ENCODE results near the gene ARHGAP30.

The ARHGAP30 gene

DNA sequence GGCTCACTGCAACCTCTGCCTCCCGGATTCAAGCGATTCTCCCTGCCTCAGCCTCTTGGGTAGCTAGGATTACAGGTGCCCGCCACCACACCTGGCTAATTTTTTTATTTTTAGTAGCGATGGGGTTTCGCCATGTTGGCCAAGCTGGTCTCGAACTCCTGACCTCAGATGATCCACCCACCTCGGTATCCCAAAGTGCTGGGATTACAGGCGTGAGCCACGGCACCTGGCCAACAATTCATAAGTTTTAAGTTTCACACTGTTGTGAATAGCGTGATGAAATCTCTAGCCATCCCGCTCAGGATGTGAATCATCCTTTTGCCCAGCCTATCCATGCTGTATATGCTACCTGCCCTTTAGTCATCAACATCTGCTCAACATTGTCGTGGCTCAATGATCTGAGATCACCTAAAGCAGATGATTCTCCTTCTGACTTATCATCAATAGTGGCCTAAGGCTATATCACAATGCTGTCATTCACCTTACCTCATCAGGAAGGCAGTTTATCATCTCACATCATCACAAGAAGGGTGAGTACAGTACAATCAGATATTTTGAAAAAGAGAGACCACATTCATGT, 45.5 kb upstream of the ARHGAP30 start:
- Histone ChIP-seq H4K91ac (ENCODE audit: low read length) (no peak overlapping the region), H3K36me3 (ENCODE audit: control insufficient read depth in 1 of 2, insufficient read depth in 2 of 2, low read depth in 1 of 2, low read length in 2 of 2) (peaks cover 9 to 32% of the 10 kb centered on the region in 2 experiments), H3K18ac (ENCODE audit: low read depth in 1 of 2, low read length in 2 of 2) (no peak overlapping the region), H2BK120ac (ENCODE audit: low read depth, low read length) (no peak overlapping the region), H2BK15ac (ENCODE audit: low read depth, poor library complexity, severe bottlenecking) (no peak overlapping the region), H3K4ac (ENCODE audit: low read depth in 1 of 2, low read length in 2 of 2) (no peak overlapping the region), H2AFZ (ENCODE audit: low read depth, low read length) (no peak overlapping the region), H3K9ac (ENCODE audit: low read length) (no peak overlapping the region), H3K27me3 (ENCODE audit: control insufficient read depth in 1 of 2, insufficient read depth in 1 of 2, low read length in 2 of 2) (no peaks in the 10 kb centered on the region), H3K27ac (ENCODE audit: low read length, poor library complexity, severe bottlenecking) (peak overlapping the region; percentile 13), H3K9me3 (ENCODE audit: control insufficient read depth, low read length) (no peaks in the 10 kb centered on the region), H2AK5ac (ENCODE audit: low read length, severe bottlenecking) (no peak overlapping the region), H3K23ac (ENCODE audit: low read length in 2 of 2) (no peak overlapping the region), H3K4me1 (ENCODE audit: control insufficient read depth, insufficient read depth, low read depth, low read length) (peaks cover 20% of the 10 kb centered on the region), H3K79me1 (replicated peaks; ENCODE audit: low read length, poor library complexity, severe bottlenecking) (peaks cover 5% of the 10 kb centered on the region), H2BK12ac (ENCODE audit: low read length in 2 of 2) (no peak overlapping the region), H2BK5ac (ENCODE audit: low read depth, low read length, poor library complexity, severe bottlenecking) (no peak overlapping the region), H3K4me3 (ENCODE audit: insufficient read depth in 1 of 2, low read depth in 1 of 2, low read length in 2 of 2) (no peak overlapping the region), H3K4me2 (ENCODE audit: low read length, poor library complexity, severe bottlenecking) (no peak overlapping the region), H3K14ac (ENCODE audit: low read length in 2 of 2) (no peak overlapping the region), H4K8ac (ENCODE audit: low read length) (no peak overlapping the region)
- peak; percentile 84 for DNase-seq
- 64% methylated on average over 12 of the region's 12 CpGs for WGBS

DNA sequence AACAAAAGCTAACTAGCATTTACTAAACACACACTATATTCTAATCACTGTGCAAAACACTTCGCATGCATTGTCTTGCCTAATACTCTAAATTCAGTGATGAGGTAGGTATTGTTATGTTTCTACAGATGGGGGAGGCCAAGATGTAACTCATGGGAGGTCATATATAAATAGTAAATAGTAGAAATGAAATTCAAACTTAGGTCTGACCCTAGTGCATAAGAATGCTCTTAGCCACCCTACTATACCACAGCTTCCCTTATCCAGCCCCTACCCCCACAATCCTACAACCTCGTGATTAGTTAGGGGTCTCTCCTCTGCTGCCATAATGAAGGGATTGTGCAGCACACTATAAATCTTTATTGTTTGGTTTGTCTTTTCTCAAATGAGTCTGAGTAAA, 44.9 kb upstream of the ARHGAP30 start:
- no peak overlapping the region for H3K18ac ChIP-seq (ENCODE audit: low read depth in 1 of 2, low read length in 2 of 2)
- H3K4me3 ChIP-seq (ENCODE audit: insufficient read depth in 1 of 2, low read depth in 1 of 2, low read length in 2 of 2) = no peak overlapping the region
- no peak overlapping the region for H2BK15ac ChIP-seq (ENCODE audit: low read depth, poor library complexity, severe bottlenecking)
- H3K27me3 ChIP-seq (ENCODE audit: control insufficient read depth in 1 of 2, insufficient read depth in 1 of 2, low read length in 2 of 2) = no peaks in the 10 kb centered on the region
- peaks cover 18% of the 10 kb centered on the region for H3K4me1 ChIP-seq (ENCODE audit: control insufficient read depth, insufficient read depth, low read depth, low read length)
- H4K8ac ChIP-seq (ENCODE audit: low read length) = no peak overlapping the region
- H3K27ac ChIP-seq (ENCODE audit: low read length, poor library complexity, severe bottlenecking) = no peak overlapping the region
- H2BK5ac ChIP-seq (ENCODE audit: low read depth, low read length, poor library complexity, severe bottlenecking) = no peak overlapping the region
- H2AK5ac ChIP-seq (ENCODE audit: low read length, severe bottlenecking) = no peak overlapping the region
- no peak overlapping the region for H3K4me2 ChIP-seq (ENCODE audit: low read length, poor library complexity, severe bottlenecking)
- H4K91ac ChIP-seq (ENCODE audit: low read length) = no peak overlapping the region
- WGBS = 100% methylated on average over 1 of the region's 2 CpGs
- H3K4ac ChIP-seq (ENCODE audit: low read depth in 1 of 2, low read length in 2 of 2) = no peak overlapping the region
- no peak overlapping the region for H3K23ac ChIP-seq (ENCODE audit: low read length in 2 of 2)
- H2BK120ac ChIP-seq (ENCODE audit: low read depth, low read length) = no peak overlapping the region
- no peaks in the 10 kb centered on the region for H3K9me3 ChIP-seq (ENCODE audit: control insufficient read depth, low read length)
- peak overlapping the region; percentile 2 for H3K9ac ChIP-seq (ENCODE audit: low read length)
- H2BK12ac ChIP-seq (ENCODE audit: low read length in 2 of 2) = no peak overlapping the region
- no peak overlapping the region for H3K14ac ChIP-seq (ENCODE audit: low read length in 2 of 2)
- peaks cover 14 to 29% of the 10 kb centered on the region in 2 experiments for H3K36me3 ChIP-seq (ENCODE audit: control insufficient read depth in 1 of 2, insufficient read depth in 2 of 2, low read depth in 1 of 2, low read length in 2 of 2)
- no peak overlapping the region for H2AFZ ChIP-seq (ENCODE audit: low read depth, low read length)
- peaks cover 8% of the 10 kb centered on the region for H3K79me1 ChIP-seq (replicated peaks; ENCODE audit: low read length, poor library complexity, severe bottlenecking)
- peak; percentile 22 for DNase-seq

DNA sequence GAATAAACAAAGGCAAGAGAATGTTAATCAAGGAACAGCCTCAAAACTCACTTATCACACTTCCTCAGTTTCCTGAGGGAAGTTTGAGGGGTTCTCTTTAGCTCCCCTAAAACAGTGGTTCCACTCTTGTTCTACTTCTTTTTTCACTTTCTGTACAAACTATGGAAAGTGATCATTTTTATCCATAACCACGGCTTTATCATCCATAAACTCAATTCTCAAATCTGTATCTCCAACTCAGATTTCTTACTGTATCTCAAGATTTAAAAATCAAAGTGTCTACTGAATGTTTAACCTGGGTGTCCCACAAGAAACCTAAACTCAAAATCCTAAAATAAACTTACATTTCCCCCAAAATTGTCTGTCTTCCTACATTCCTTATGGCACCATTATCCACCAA, 44.2 kb upstream of the ARHGAP30 start:
- Histone ChIP-seq H3K27ac (ENCODE audit: low read length, poor library complexity, severe bottlenecking) (no peak overlapping the region), H2AK5ac (ENCODE audit: low read length, severe bottlenecking) (no peak overlapping the region), H3K18ac (ENCODE audit: low read depth in 1 of 2, low read length in 2 of 2) (no peak overlapping the region), H3K79me1 (replicated peaks; ENCODE audit: low read length, poor library complexity, severe bottlenecking) (peaks cover 3% of the 10 kb centered on the region), H3K9me3 (ENCODE audit: control insufficient read depth, low read length) (no peaks in the 10 kb centered on the region), H2AFZ (ENCODE audit: low read depth, low read length) (no peak overlapping the region), H2BK12ac (ENCODE audit: low read length in 2 of 2) (no peak overlapping the region), H3K23ac (ENCODE audit: low read length in 2 of 2) (no peak overlapping the region), H3K4me3 (ENCODE audit: insufficient read depth in 1 of 2, low read depth in 1 of 2, low read length in 2 of 2) (no peak overlapping the region), H3K4me1 (ENCODE audit: control insufficient read depth, insufficient read depth, low read depth, low read length) (peaks cover 13% of the 10 kb centered on the region), H3K36me3 (ENCODE audit: control insufficient read depth in 1 of 2, insufficient read depth in 2 of 2, low read depth in 1 of 2, low read length in 2 of 2) (peaks cover 10 to 31% of the 10 kb centered on the region in 2 experiments), H3K27me3 (ENCODE audit: control insufficient read depth in 1 of 2, insufficient read depth in 1 of 2, low read length in 2 of 2) (no peaks in the 10 kb centered on the region), H3K14ac (ENCODE audit: low read length in 2 of 2) (no peak overlapping the region), H3K4ac (ENCODE audit: low read depth in 1 of 2, low read length in 2 of 2) (no peak overlapping the region), H4K91ac (ENCODE audit: low read length) (no peak overlapping the region), H4K8ac (ENCODE audit: low read length) (no peak overlapping the region), H2BK5ac (ENCODE audit: low read depth, low read length, poor library complexity, severe bottlenecking) (no peak overlapping the region), H2BK15ac (ENCODE audit: low read depth, poor library complexity, severe bottlenecking) (no peak overlapping the region), H3K4me2 (ENCODE audit: low read length, poor library complexity, severe bottlenecking) (no peak overlapping the region), H3K9ac (ENCODE audit: low read length) (peak overlapping the region; percentile 2), H2BK120ac (ENCODE audit: low read depth, low read length) (no peak overlapping the region)
- WGBS = 98% methylated on average over 1 of the region's 1 CpG
- no peak for DNase-seq

DNA sequence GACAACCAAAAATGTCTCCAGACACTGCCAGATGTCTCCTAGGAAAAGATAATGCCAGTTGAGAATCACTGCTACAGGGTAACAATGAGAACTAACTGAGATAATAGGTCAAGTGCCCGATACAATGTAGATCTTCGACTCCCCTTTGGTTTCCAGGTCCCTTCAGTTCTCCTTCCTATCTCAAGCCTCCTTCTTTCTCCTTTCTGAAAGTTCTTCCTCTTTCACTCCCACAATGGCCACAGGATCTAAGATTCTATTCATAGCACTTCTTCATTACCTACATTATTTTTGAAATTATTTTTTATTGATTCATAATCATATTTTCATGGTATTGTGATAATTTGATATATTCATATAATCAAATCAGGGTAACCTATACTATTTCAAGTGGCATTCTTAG, 41.8 kb upstream of the ARHGAP30 start:
- 95% methylated on average over 2 of the region's 2 CpGs for WGBS
- no peak overlapping the region for H3K4me2 ChIP-seq (ENCODE audit: low read length, poor library complexity, severe bottlenecking)
- H2BK15ac ChIP-seq (ENCODE audit: low read depth, poor library complexity, severe bottlenecking) = no peak overlapping the region
- peaks cover 7% of the 10 kb centered on the region for H3K79me1 ChIP-seq (replicated peaks; ENCODE audit: low read length, poor library complexity, severe bottlenecking)
- no peak overlapping the region for H3K27ac ChIP-seq (ENCODE audit: low read length, poor library complexity, severe bottlenecking)
- no peak overlapping the region for H2BK120ac ChIP-seq (ENCODE audit: low read depth, low read length)
- H3K27me3 ChIP-seq (ENCODE audit: control insufficient read depth in 1 of 2, insufficient read depth in 1 of 2, low read length in 2 of 2) = no peaks in the 10 kb centered on the region
- no peak overlapping the region for H3K18ac ChIP-seq (ENCODE audit: low read depth in 1 of 2, low read length in 2 of 2)
- DNase-seq = no peak
- H3K23ac ChIP-seq (ENCODE audit: low read length in 2 of 2) = no peak overlapping the region
- no peaks in the 10 kb centered on the region for H3K9me3 ChIP-seq (ENCODE audit: control insufficient read depth, low read length)
- H2BK5ac ChIP-seq (ENCODE audit: low read depth, low read length, poor library complexity, severe bottlenecking) = no peak overlapping the region
- H3K4me1 ChIP-seq (ENCODE audit: control insufficient read depth, insufficient read depth, low read depth, low read length) = peaks cover 5% of the 10 kb centered on the region
- H3K4ac ChIP-seq (ENCODE audit: low read depth in 1 of 2, low read length in 2 of 2) = no peak overlapping the region
- H4K91ac ChIP-seq (ENCODE audit: low read length) = no peak overlapping the region
- no peak overlapping the region for H3K14ac ChIP-seq (ENCODE audit: low read length in 2 of 2)
- H2BK12ac ChIP-seq (ENCODE audit: low read length in 2 of 2) = no peak overlapping the region
- peaks cover 10 to 36% of the 10 kb centered on the region in 2 experiments for H3K36me3 ChIP-seq (ENCODE audit: control insufficient read depth in 1 of 2, insufficient read depth in 2 of 2, low read depth in 1 of 2, low read length in 2 of 2)
- no peak overlapping the region for H2AK5ac ChIP-seq (ENCODE audit: low read length, severe bottlenecking)
- no peak overlapping the region for H4K8ac ChIP-seq (ENCODE audit: low read length)
- H3K9ac ChIP-seq (ENCODE audit: low read length) = no peak overlapping the region
- H2AFZ ChIP-seq (ENCODE audit: low read depth, low read length) = no peak overlapping the region
- no peak overlapping the region for H3K4me3 ChIP-seq (ENCODE audit: insufficient read depth in 1 of 2, low read depth in 1 of 2, low read length in 2 of 2)
